NOMO-1 treated with dmso at 0.1 percent for 144 hours (cell line): Measurements from ENCODE around the gene TSPAN18.
A peak's percentile ranks its signal among the peaks of the same experiment; 100 is the strongest.

ENCODE experiments used
- DNase-seq: peaks from one replicate; lab custom pipeline; 2025; ENCODE audit not compliant: unreplicated experiment; lab: John Stamatoyannopoulos, UW

Gene TSPAN18

GRCh38 chr11:44817207-44817949, 90.6 kb downstream of the TSPAN18 start:
- DNase-seq, result no peak

GRCh38 chr11:44818110-44818509, 91.3 kb downstream of the TSPAN18 start:
- DNase-seq, result no peak

- DNase-seq, result no peak
Observed at GRCh38 chr11:44819346-44819745, 92.6 kb downstream of the TSPAN18 start.

GRCh38 chr11:44822369-44822768, 95.6 kb downstream of the TSPAN18 start:
- no peak for DNase-seq

- DNase-seq, result no peak
Observed at GRCh38 chr11:44823006-44823405, 96.2 kb downstream of the TSPAN18 start.

GRCh38 chr11:44823868-44824267, 97.1 kb downstream of the TSPAN18 start:
- no peak for DNase-seq

GRCh38 chr11:44824300-44824704, 97.5 kb downstream of the TSPAN18 start:
- DNase-seq, result no peak

GRCh38 chr11:44825058-44825785, 98.5 kb downstream of the TSPAN18 start:
- no peak for DNase-seq

GRCh38 chr11:44826922-44827643, 100.3 kb downstream of the TSPAN18 start:
- DNase-seq, result no peak

- no peak for DNase-seq
Observed at GRCh38 chr11:44828296-44828695, 101.5 kb downstream of the TSPAN18 start.

GRCh38 chr11:44829838-44830237, 103.1 kb downstream of the TSPAN18 start:
- DNase-seq, result peak; percentile 15

- no peak for DNase-seq
Observed at GRCh38 chr11:44831605-44832394, 105.0 kb downstream of the TSPAN18 start.

- no peak for DNase-seq
Observed at GRCh38 chr11:44832452-44832851, 105.7 kb downstream of the TSPAN18 start.

GRCh38 chr11:44833221-44833876, 106.6 kb downstream of the TSPAN18 start:
- DNase-seq, result no peak

- no peak for DNase-seq
Observed at GRCh38 chr11:44833877-44834452, 107.2 kb downstream of the TSPAN18 start.

- DNase-seq, result no peak
Observed at GRCh38 chr11:44834846-44835245, 108.1 kb downstream of the TSPAN18 start.

- DNase-seq, result no peak
Observed at GRCh38 chr11:44835296-44835695, 108.5 kb downstream of the TSPAN18 start.

GRCh38 chr11:44835938-44836337, 109.2 kb downstream of the TSPAN18 start:
- no peak for DNase-seq

GRCh38 chr11:44837661-44838060, 110.9 kb downstream of the TSPAN18 start:
- DNase-seq, result no peak

- no peak for DNase-seq
Observed at GRCh38 chr11:44839458-44840084, 112.8 kb downstream of the TSPAN18 start.
